NCI-H187 (cell line): ENCODE results near the gene SLC22A4.
A peak's percentile ranks its signal among the peaks of the same experiment; 100 is the strongest.

ENCODE experiments used
- DNase-seq, 2 experiments: peaks; one replicate each; lab custom pipeline; 2025; lab: John Stamatoyannopoulos, UW

Gene SLC22A4

GRCh38 chr5:132262882-132263547 lies 31.2 kb upstream of the SLC22A4 start:
- DNase-seq, result no peak

GRCh38 chr5:132263548-132264261 lies 30.5 kb upstream of the SLC22A4 start:
- DNase-seq, result no peak

- DNase-seq, result no peak
These were observed 29.5 kb upstream of the SLC22A4 start for GRCh38 chr5:132264546-132265335.

- no peak for DNase-seq
These were observed 28.7 kb upstream of the SLC22A4 start for GRCh38 chr5:132265336-132266030.

- no peak for DNase-seq
These were observed 28.0 kb upstream of the SLC22A4 start for GRCh38 chr5:132266031-132266835.

- DNase-seq, result no peak
These were observed 27.4 kb upstream of the SLC22A4 start for GRCh38 chr5:132266836-132267160.

GRCh38 chr5:132267166-132267739 lies 26.9 kb upstream of the SLC22A4 start:
- no peak for DNase-seq

- DNase-seq, result no peak
These were observed 26.0 kb upstream of the SLC22A4 start for GRCh38 chr5:132267931-132268768.

- DNase-seq, result no peak
These were observed 25.2 kb upstream of the SLC22A4 start for GRCh38 chr5:132268769-132269551.

GRCh38 chr5:132269635-132270334 lies 24.4 kb upstream of the SLC22A4 start:
- no peak for DNase-seq

- no peak for DNase-seq
These were observed 23.9 kb upstream of the SLC22A4 start for GRCh38 chr5:132270335-132270665.

GRCh38 chr5:132270706-132271105 lies 23.5 kb upstream of the SLC22A4 start:
- DNase-seq, result no peak

- no peak for DNase-seq
These were observed 22.6 kb upstream of the SLC22A4 start for GRCh38 chr5:132271251-132272246.

- DNase-seq, result peak; percentile 10 to 32
These were observed 21.6 kb upstream of the SLC22A4 start for GRCh38 chr5:132272311-132273210.

GRCh38 chr5:132273631-132274030 lies 20.6 kb upstream of the SLC22A4 start:
- DNase-seq, result no peak

- no peak for DNase-seq
These were observed 20.0 kb upstream of the SLC22A4 start for GRCh38 chr5:132274050-132274792.
